BE2C (cell line): ENCODE results near the gene GPAM.

Experiments
- DNase-seq: peaks from one replicate; pipeline ENCODE4 v3.0.0-alpha.2; 2020
- H3K27me3 ChIP-seq: fragments of 250-450 bp; sonication (Bioruptor Pico); 2 replicates; pipeline ENCODE4 v1.5.1; 2020; ENCODE audit warnings: mild to moderate bottlenecking
- H3K36me3 ChIP-seq: fragments of 250-450 bp; sonication (Bioruptor Pico); 2 replicates; pipeline ENCODE4 v1.5.1; 2020; ENCODE audit warnings: mild to moderate bottlenecking
- H3K4me1 ChIP-seq: fragments of 250-450 bp; sonication (Bioruptor Pico); 2 replicates; pipeline ENCODE4 v1.5.1; 2020
- H3K4me3 ChIP-seq: 2 replicates; pipeline ENCODE4 v1.5.1; 2011; ENCODE audit warnings: low read depth, low read length
- H3K9me3 ChIP-seq: fragments of 250-450 bp; sonication (Bioruptor Pico); 2 replicates; pipeline ENCODE4 v1.5.1; 2020
- TF ChIP-seq, protein P1 (sequence below): IDR thresholded peaks from 2 replicates; pipeline ENCODE4 v1.5.1; 2012; ENCODE audit warnings: mild to moderate bottlenecking, low read depth, low read length

The GPAM gene

DNA sequence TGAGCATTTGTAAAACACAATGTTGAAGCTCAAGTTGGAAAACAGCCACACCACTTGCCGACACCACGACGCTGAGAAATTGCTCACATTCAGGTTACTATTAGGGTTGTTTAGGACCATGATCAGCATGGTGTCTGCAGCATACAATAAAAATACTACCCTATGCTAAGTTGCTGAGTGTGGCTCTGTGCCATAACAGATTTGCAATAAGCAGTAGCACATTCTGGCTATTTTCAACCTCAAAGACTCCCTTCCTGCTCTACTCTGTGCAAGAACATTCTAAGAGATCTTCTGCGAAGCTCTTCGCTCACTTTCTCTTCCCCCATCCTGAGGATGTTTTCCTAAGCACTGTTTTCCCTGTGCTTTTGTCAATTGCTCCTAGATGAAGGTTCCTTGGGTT, 38.3 kb downstream of the GPAM start:
- H3K27me3 ChIP-seq, result no peaks in the 10 kb centered on the region
- DNase-seq, result no peak
- TF ChIP-seq, protein P1, sequence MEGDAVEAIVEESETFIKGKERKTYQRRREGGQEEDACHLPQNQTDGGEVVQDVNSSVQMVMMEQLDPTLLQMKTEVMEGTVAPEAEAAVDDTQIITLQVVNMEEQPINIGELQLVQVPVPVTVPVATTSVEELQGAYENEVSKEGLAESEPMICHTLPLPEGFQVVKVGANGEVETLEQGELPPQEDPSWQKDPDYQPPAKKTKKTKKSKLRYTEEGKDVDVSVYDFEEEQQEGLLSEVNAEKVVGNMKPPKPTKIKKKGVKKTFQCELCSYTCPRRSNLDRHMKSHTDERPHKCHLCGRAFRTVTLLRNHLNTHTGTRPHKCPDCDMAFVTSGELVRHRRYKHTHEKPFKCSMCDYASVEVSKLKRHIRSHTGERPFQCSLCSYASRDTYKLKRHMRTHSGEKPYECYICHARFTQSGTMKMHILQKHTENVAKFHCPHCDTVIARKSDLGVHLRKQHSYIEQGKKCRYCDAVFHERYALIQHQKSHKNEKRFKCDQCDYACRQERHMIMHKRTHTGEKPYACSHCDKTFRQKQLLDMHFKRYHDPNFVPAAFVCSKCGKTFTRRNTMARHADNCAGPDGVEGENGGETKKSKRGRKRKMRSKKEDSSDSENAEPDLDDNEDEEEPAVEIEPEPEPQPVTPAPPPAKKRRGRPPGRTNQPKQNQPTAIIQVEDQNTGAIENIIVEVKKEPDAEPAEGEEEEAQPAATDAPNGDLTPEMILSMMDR, result no peak
- peaks cover 46% of the 10 kb centered on the region for H3K36me3 ChIP-seq
- no peak overlapping the region for H3K4me3 ChIP-seq
- H3K4me1 ChIP-seq, result no peaks in the 10 kb centered on the region; the same call in 1 of the 2 replicates
- no peaks in the 10 kb centered on the region for H3K9me3 ChIP-seq

DNA sequence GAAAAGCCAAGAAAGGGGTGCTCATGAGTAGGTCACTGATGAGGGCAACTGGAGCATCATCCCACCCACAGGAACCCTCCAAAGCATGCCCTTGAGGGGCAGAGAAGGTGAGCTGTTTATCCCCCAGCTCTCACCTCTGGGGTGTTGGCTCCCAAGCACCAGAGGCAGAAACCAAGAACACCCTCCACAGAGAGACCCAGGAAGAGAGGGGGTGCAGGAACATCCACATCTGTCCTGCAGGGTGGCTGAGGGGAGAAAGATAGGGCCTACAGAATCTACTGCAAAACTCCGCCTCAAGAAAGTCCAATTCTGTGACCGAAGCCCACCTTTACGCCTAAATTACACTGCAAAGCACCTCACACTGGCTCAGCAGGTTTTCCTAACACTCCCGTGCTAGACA, 40.1 kb downstream of the GPAM start:
- Histone ChIP-seq H3K36me3 (peaks cover 39% of the 10 kb centered on the region), H3K4me1 (no peaks in the 10 kb centered on the region; the same call in 1 of the 2 replicates), H3K9me3 (no peaks in the 10 kb centered on the region), H3K27me3 (no peaks in the 10 kb centered on the region), H3K4me3 (no peak overlapping the region)
- TF ChIP-seq, protein P1, result no peak
- DNase-seq, result no peak

DNA sequence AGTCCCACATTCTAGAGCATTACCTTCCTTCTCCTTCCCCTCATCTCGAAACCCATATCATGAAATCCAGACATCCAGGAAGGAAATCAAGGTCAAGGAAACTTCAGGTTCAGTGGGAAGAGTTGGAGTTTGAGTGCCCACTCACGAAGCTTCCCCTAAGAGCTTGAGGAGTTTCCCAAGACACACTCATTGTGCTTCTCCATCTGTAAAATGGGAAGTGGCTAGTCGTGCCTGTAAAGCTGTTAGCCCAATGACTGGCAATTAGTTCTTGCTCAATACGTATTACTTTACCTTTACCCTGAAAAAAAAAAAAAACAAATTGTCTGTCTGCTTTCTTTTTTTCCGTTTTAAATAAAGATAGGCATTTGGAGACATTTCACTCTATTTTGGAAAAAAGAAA, 42.3 kb downstream of the GPAM start:
- Histone ChIP-seq H3K4me1 (no peaks in the 10 kb centered on the region; the same call in 1 of the 2 replicates), H3K27me3 (no peaks in the 10 kb centered on the region), H3K4me3 (no peak overlapping the region), H3K9me3 (no peaks in the 10 kb centered on the region), H3K36me3 (peaks cover 23% of the 10 kb centered on the region)
- no peak for DNase-seq
- TF ChIP-seq, protein P1, result no peak

DNA sequence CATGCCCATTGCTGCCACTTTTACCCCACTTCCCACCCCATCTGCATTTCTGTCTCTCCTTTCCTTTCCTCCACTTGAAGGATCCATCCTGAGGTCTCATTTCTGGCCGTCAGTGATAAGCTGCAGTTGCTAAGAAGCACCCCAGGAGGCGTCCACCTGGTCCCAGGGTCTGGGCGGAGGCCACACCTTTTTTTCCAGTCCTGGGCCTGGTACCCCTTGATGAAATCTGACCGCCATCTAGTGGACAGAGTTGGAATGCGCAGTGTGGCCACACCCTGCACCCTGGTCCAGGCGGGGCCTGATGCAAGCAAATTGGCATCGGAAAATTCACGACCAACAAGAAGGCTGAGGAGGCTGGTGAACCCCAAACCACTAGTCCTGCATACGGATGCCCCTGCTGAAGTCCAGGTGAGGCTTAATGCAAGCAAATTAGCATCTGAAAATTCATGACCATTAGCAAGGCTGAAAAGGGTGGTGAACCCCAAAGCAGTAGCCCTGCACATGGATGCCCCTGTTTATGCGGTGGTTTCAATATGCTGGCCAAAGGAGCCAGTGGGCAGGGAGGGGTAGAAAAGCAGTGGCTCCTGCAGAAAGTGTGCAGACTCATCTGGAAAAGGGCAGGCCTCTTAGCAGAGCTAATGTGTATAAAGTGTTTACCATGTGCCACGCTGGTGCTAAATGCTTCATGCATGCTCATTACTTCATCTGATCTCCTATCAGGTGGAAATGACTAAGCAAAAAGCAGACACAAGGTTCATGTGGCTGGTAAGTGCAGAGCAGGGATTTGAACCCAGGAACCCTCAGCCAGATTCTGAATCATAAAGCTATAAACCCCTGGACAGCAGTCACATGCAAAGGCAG, 43.2 kb downstream of the GPAM start:
- Histone ChIP-seq H3K27me3 (no peaks in the 10 kb centered on the region), H3K4me3 (no peak overlapping the region), H3K4me1 (no peaks in the 10 kb centered on the region; the same call in 1 of the 2 replicates), H3K9me3 (no peaks in the 10 kb centered on the region), H3K36me3 (peaks cover 15% of the 10 kb centered on the region)
- TF ChIP-seq, protein P1, result peak; percentile 94
- DNase-seq, result peak; percentile 85

DNA sequence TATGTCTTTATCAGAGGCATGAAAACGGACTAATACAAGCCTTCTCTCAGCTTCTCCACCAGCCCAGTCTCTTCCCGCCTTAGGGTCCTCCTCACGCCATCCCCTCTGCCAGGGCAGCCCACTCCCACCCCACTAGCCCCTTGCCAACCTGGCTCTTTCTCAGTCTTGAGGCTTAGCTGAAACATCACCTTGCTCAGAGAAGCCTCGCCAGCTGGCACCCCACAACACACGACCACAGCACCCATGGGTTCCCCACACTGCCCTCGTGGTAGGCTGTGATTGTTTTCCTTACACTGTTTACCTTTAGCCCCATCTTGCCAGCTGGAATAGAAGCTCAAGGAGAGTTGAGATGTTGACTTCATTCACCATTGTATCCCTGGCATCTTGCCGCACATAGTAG, 44.4 kb downstream of the GPAM start:
- no peaks in the 10 kb centered on the region; the same call in 1 of the 2 replicates for H3K4me1 ChIP-seq
- no peaks in the 10 kb centered on the region for H3K9me3 ChIP-seq
- no peak overlapping the region for H3K4me3 ChIP-seq
- peaks cover 7% of the 10 kb centered on the region; the same call in 1 of the 2 replicates for H3K36me3 ChIP-seq
- no peaks in the 10 kb centered on the region for H3K27me3 ChIP-seq
- no peak for DNase-seq
- TF ChIP-seq, protein P1, result no peak
